ENCODE data around the gene PITPNB. TPM values are rescaled to one million over a fixed set of nuclear protein-coding genes. Genes with fewer than 3 reads are reported as not detected.
A peak's percentile ranks its signal among the peaks of the same experiment; 100 is the strongest.

The PITPNB gene
- total RNA-seq, 1 donor from 2014 or later: 148 TPM

DNA sequence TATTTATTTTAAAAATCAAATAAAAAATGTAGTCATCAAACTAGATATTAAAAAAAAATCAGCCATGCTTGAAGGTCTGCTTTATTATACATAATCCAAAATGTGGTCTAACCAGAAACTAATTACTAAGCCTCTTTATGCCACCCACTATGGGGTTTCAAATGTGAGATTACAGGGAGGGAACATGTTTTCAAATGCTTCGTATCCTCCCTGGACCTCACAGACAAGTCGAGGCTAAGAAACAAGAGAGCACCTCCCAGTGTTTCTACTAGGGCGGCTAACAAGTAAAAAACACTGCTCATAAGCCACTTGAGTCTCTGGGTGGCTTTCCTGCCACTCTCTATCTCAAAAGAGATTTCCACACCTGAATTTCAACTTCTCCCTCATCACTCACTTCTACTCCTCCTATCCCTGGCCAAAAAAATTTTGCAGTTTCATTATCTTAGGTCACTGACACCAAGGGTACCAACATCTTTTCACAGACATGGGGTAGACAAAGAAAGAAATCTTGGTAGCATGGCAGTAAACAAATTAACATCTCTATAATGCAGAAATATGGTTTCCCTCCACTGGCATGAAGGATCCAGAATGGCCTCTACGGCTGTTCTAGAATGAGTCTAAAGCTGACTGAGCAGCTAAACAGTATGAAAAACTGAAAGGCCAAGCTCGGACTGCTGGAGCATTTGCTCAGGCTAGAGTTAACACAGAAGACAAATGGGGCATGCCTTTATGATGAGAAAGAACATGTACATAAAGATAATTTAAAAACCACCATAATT is 50.9 kb downstream of the PITPNB start:
- Mint-ChIP-seq H3K9me3 (no peaks in the 10 kb centered on the region), H3K4me1 (peaks cover 41% of the 10 kb centered on the region), H3K27me3 (no peaks in the 10 kb centered on the region), H3K4me3 (peak overlapping the region; percentile 16), H3K36me3 (ENCODE audit: low read depth) (peaks cover 37% of the 10 kb centered on the region), H3K27ac (peak overlapping the region; percentile 80)
- no peak for DNase-seq
- intact Hi-C loops (cut with micrococcal nuclease): loop anchor here (5.0 kb wide), 1 partner anchor 49 kb away; the partner anchor contains the start of gene PITPNB

- Mint-ChIP-seq H3K4me3 (peak overlapping the region; percentile 47), H3K4me1 (peaks cover 41% of the 10 kb centered on the region), H3K36me3 (ENCODE audit: low read depth) (peaks cover 31% of the 10 kb centered on the region), H3K27me3 (no peaks in the 10 kb centered on the region), H3K27ac (peak overlapping the region; percentile 77), H3K9me3 (no peaks in the 10 kb centered on the region)
- no peak for DNase-seq
- intact Hi-C loops (cut with micrococcal nuclease): loop anchor here (5.0 kb wide), 1 partner anchor 50 kb away; the partner anchor contains the start of gene PITPNB
These were observed 51.7 kb downstream of the PITPNB start for GRCh38 chr22:27867085-27867952.

- DNase-seq: no peak
- intact Hi-C loops (cut with micrococcal nuclease): loop anchor here (5.0 kb wide), 1 partner anchor 51 kb away; the partner anchor contains the start of gene PITPNB
- Mint-ChIP-seq H3K27ac (peak overlapping the region; percentile 77), H3K27me3 (no peaks in the 10 kb centered on the region), H3K4me1 (peaks cover 42% of the 10 kb centered on the region), H3K36me3 (ENCODE audit: low read depth) (peaks cover 30% of the 10 kb centered on the region), H3K9me3 (no peaks in the 10 kb centered on the region), H3K4me3 (peak overlapping the region; percentile 29)
These were observed 52.6 kb downstream of the PITPNB start for GRCh38 chr22:27866135-27867084.

GRCh38 chr22:27865496-27865895 is 53.6 kb downstream of the PITPNB start:
- Mint-ChIP-seq H3K4me1 (peaks cover 42% of the 10 kb centered on the region), H3K36me3 (ENCODE audit: low read depth) (peaks cover 28% of the 10 kb centered on the region), H3K4me3 (no peak overlapping the region), H3K27ac (peak overlapping the region; percentile 77), H3K27me3 (no peaks in the 10 kb centered on the region), H3K9me3 (no peaks in the 10 kb centered on the region)
- DNase-seq: no peak
- intact Hi-C loops (cut with micrococcal nuclease): loop anchor here (5.0 kb wide), 1 partner anchor 52 kb away; the partner anchor contains the start of gene PITPNB

GRCh38 chr22:27863556-27863955 is 55.5 kb downstream of the PITPNB start:
- intact Hi-C loops (cut with micrococcal nuclease): no loop called here
- H3K9me3 Mint-ChIP-seq: no peaks in the 10 kb centered on the region
- H3K27ac Mint-ChIP-seq: peak overlapping the region; percentile 8
- H3K4me1 Mint-ChIP-seq: peaks cover 34% of the 10 kb centered on the region
- H3K27me3 Mint-ChIP-seq: no peaks in the 10 kb centered on the region
- H3K36me3 Mint-ChIP-seq (ENCODE audit: low read depth): peaks cover 44% of the 10 kb centered on the region
- no peak for DNase-seq
- no peak overlapping the region for H3K4me3 Mint-ChIP-seq

GRCh38 chr22:27863001-27863400 is 56.1 kb downstream of the PITPNB start:
- Mint-ChIP-seq H3K9me3 (no peaks in the 10 kb centered on the region), H3K27ac (no peak overlapping the region), H3K4me1 (peaks cover 28% of the 10 kb centered on the region), H3K4me3 (no peak overlapping the region), H3K36me3 (ENCODE audit: low read depth) (peaks cover 45% of the 10 kb centered on the region), H3K27me3 (no peaks in the 10 kb centered on the region)
- peak; percentile 34 for DNase-seq
- intact Hi-C loops (cut with micrococcal nuclease): no loop called here

GRCh38 chr22:27859336-27859735 is 59.7 kb downstream of the PITPNB start:
- peaks cover 59% of the 10 kb centered on the region for H3K36me3 Mint-ChIP-seq (ENCODE audit: low read depth)
- peaks cover 5% of the 10 kb centered on the region for H3K4me1 Mint-ChIP-seq
- no peak overlapping the region for H3K27ac Mint-ChIP-seq
- intact Hi-C loops (cut with micrococcal nuclease): no loop called here
- H3K27me3 Mint-ChIP-seq: no peaks in the 10 kb centered on the region
- no peak overlapping the region for H3K4me3 Mint-ChIP-seq
- DNase-seq: no peak
- no peaks in the 10 kb centered on the region for H3K9me3 Mint-ChIP-seq

DNA sequence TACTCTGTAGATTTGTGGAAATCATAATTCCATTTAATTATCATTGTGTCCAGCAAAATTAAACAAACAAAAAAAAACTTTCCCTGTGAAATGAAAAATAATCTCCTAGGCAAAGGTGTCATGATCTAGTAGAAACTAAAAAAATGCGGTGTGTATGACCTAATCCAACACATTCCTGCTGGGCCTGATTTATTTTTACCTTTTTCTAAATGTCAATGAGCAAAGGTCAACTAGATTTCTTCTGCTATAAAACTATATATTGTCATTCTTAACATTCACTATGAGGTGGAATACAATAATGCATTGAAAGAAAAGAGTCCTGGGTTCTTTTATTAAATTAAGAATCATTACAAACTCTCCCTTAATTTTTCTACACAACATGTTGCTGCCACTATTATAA is 60.4 kb downstream of the PITPNB start:
- Mint-ChIP-seq H3K4me1 (peaks cover 5% of the 10 kb centered on the region), H3K36me3 (ENCODE audit: low read depth) (peaks cover 63% of the 10 kb centered on the region), H3K27me3 (no peaks in the 10 kb centered on the region), H3K4me3 (no peak overlapping the region), H3K9me3 (no peaks in the 10 kb centered on the region), H3K27ac (no peak overlapping the region)
- DNase-seq: no peak
- intact Hi-C loops (cut with micrococcal nuclease): no loop called here

- intact Hi-C loops (cut with micrococcal nuclease): no loop called here
- H3K36me3 Mint-ChIP-seq (ENCODE audit: low read depth): peaks cover 71% of the 10 kb centered on the region
- no peak overlapping the region for H3K4me3 Mint-ChIP-seq
These were observed 61.6 kb downstream of the PITPNB start for GRCh38 chr22:27857443-27857842.

DNA sequence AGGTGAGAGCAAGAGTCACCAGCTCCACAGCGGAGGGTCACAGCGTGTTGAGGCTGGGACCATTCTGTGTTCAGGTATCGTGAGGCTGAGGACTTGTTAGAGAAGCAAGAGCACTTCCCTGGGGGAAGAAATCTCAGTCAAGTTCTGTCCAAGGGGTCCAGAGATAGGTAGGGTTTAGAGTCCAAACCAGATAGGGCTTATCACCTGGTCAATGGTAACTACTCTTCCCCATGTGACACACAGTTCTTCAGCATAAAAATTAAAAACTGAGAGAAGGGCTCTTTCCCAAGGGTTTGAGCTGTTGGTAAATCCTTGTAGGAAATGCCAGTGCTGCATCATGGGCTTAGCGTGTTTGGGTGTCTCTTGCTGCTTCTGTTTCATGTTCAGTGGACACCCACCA is 62.7 kb downstream of the PITPNB start:
- H3K4me1 Mint-ChIP-seq: peaks cover 2% of the 10 kb centered on the region
- intact Hi-C loops (cut with micrococcal nuclease): no loop called here

More at GRCh38 chr22:27857443-27857842, 61.6 kb downstream of the PITPNB start:
- no peaks in the 10 kb centered on the region for H3K27me3 Mint-ChIP-seq
- peaks cover 3% of the 10 kb centered on the region for H3K4me1 Mint-ChIP-seq
- H3K9me3 Mint-ChIP-seq: no peaks in the 10 kb centered on the region
- DNase-seq: no peak
- no peak overlapping the region for H3K27ac Mint-ChIP-seq

GRCh38 chr22:27853424-27853823 is 65.6 kb downstream of the PITPNB start:
- Mint-ChIP-seq H3K4me3 (no peak overlapping the region), H3K36me3 (ENCODE audit: low read depth) (peaks cover 71% of the 10 kb centered on the region), H3K4me1 (peaks cover 11% of the 10 kb centered on the region), H3K27me3 (no peaks in the 10 kb centered on the region), H3K27ac (no peak overlapping the region), H3K9me3 (no peaks in the 10 kb centered on the region)
- no peak for DNase-seq
- intact Hi-C loops (cut with micrococcal nuclease): no loop called here

More for the DNA sequence above, 62.7 kb downstream of the PITPNB start:
- DNase-seq: no peak
- Mint-ChIP-seq H3K27ac (peak overlapping the region; percentile 74), H3K4me3 (no peak overlapping the region), H3K27me3 (no peaks in the 10 kb centered on the region), H3K9me3 (no peaks in the 10 kb centered on the region), H3K36me3 (ENCODE audit: low read depth) (peaks cover 73% of the 10 kb centered on the region)

- Mint-ChIP-seq H3K36me3 (ENCODE audit: low read depth) (peaks cover 68% of the 10 kb centered on the region), H3K4me3 (no peak overlapping the region), H3K4me1 (peaks cover 11% of the 10 kb centered on the region), H3K9me3 (no peaks in the 10 kb centered on the region), H3K27me3 (no peaks in the 10 kb centered on the region), H3K27ac (no peak overlapping the region)
- DNase-seq: no peak
- intact Hi-C loops (cut with micrococcal nuclease): no loop called here
These were observed 66.9 kb downstream of the PITPNB start for GRCh38 chr22:27851974-27852746.

All from activated CD4-positive, alpha-beta T cell treated with anti-CD3 and anti-CD28 coated beads, Interleukin-2, amount 10 ng/mL, durations not matched to agents 24 days and 14 days (primary cell).